Frontal cortex (tissue), 4 donors: Measurements from ENCODE around the gene MPST. TPM values are rescaled to one million over a fixed set of nuclear protein-coding genes. Genes with fewer than 3 reads are reported as not detected.

ENCODE experiments used
- DNase-seq, 2 donors: peaks; one replicate each; pipeline ENCODE4 v3.0.0; 2012; ENCODE audit warnings: low spot score in 2 of 2
- FAIRE-seq: peaks from 2 replicates; lab custom pipeline; 2012; peaks lifted over from hg19 to GRCh38; lab: Jason Lieb, UNC
- small RNA-seq: library from RNA; depleted of rRNA; stranded (forward); fragments of <200 nt; gene quantifications from one replicate; pipeline ENCODE3, GENCODE V24; 2014
- total RNA-seq: library from RNA; depleted of rRNA; stranded (reverse); fragments of >200 nt; gene quantifications from one replicate; pipeline ENCODE4 v1.2.3, GENCODE V29; 2014
- donor health status: control.
- donor health status: control.
- donor health status: control.

The MPST gene
- total RNA-seq, 1 donor from 2014 or later, result 22.0 TPM

GRCh38 chr22:37072673-37073072 is 53.1 kb downstream of the MPST start:
- FAIRE-seq, result no peak
- no peak for DNase-seq

GRCh38 chr22:37074537-37074936 is 55.0 kb downstream of the MPST start:
- FAIRE-seq, result no peak
- DNase-seq, result no peak

- DNase-seq (no peak), FAIRE-seq (no peak)
Measured at GRCh38 chr22:37075046-37075445, 55.5 kb downstream of the MPST start.

DNA sequence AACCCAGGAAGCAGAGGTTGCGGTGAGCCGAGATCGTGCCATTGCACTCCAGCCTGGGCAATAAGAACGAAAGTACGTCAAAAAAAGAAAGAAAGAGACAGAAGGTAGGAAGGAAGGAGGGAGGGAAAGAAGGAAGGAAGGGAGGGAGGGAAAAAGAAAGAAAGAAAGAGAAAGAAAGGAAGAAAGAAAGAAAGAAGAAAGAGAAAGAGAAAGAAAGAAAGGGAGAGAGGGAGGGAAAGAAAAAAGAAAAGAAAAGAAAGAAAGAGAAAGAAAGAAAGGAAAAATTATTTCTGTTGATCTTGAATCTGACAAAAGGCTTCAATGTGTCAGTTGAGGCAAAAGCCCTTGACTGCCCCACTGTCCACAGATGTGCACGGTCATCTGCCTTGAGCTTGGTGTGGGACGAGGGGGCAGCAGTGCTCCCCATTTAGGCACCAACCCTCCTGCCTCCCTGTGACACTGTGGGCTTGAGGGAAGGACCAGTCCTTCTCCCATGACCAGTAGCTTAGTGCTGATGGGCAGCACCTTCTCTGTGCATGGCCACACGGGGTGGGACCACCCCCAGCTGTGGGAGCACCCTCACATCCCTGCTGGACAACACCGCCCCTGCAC is 56.4 kb downstream of the MPST start:
- FAIRE-seq, result no peak
- DNase-seq, result no peak

- DNase-seq (peak; percentile 51 to 76), FAIRE-seq (no peak)
Measured at GRCh38 chr22:37077802-37078448, 58.4 kb downstream of the MPST start.

GRCh38 chr22:37079158-37079557 is 59.6 kb downstream of the MPST start:
- FAIRE-seq (no peak), DNase-seq (no peak)

Small RNA genes lying within 50 kb of the gene (small RNA-seq; reads per million reads assigned to genes)
- not detected for gene RF00019

Other genes starting within 250 kb of the MPST start
- 17.5 TPM for gene IFT27, start 243.6 kb upstream of the MPST start, total RNA-seq
- not detected for gene PVALB, start 202.7 kb upstream of the MPST start, total RNA-seq
- 2.0 TPM for gene NCF4, start 158.7 kb upstream of the MPST start, total RNA-seq
- 0.41 TPM for gene CSF2RB, start 106.1 kb upstream of the MPST start, total RNA-seq
- gene TST, start 295 bp upstream of the MPST start, total RNA-seq, result 4.9 TPM
- 35.1 TPM for gene KCTD17, start 32.0 kb downstream of the MPST start, total RNA-seq
- gene TMPRSS6, start 90.0 kb downstream of the MPST start, total RNA-seq, result not detected
- not detected for gene IL2RB, start 130.2 kb downstream of the MPST start, total RNA-seq
- gene C1QTNF6, start 168.5 kb downstream of the MPST start, total RNA-seq, result 3.7 TPM
- gene SSTR3, start 192.7 kb downstream of the MPST start, total RNA-seq, result 0.41 TPM
- under 0.01 TPM for gene RAC2, start 224.5 kb downstream of the MPST start, total RNA-seq